ENCODE data around the gene IHH. TPM values are rescaled to one million over a fixed set of nuclear protein-coding genes. Genes with fewer than 3 reads are reported as not detected.

The IHH gene
- polyA plus RNA-seq, 4 donors = 1.7 to 2.7 (median 1.8) TPM

DNA sequence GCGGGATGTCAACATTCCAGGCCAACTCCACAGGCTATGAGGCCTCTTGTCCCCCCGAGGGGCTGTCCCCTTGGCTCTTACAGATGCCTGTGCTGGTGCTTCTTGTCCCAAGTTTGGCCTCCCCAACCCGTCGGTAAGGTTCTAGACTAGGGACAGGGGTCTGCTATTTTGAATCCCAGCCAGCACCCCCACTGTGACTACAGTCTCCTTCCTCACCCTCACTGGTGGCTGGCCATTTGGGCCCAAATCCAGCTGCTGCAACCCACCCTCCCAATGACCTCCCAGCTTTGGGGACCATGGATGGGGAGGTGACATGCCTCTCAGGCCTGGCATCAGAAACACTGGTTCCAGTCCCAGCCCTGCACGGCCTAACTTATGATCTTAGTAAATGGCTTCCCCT lies 38.1 kb downstream of the IHH start:
- no peak for DNase-seq (ENCODE audit: low read depth in 4 of 4, low spot score in 2 of 4)

DNA sequence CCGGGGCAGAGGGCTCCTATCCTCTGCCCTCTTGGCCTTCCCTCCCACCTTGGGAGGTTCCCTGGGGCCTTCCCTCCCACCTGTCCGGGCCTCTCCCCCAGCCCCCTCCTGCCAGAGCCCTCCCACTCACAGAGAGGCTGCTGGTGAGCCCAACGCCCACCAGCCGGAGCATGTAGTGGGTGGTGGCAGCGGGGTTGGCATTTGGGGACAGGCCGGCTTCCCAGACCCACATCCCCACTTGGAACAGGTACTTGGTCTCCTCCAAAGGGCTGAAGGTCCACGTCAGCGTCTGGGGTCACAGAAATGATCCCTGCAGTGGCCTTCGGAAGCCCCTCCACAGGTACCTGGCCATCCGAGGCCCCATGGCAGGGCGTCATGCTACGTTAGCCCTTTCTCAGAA lies 38.7 kb downstream of the IHH start:
- no peak for DNase-seq (ENCODE audit: low read depth in 4 of 4, low spot score in 2 of 4)

DNA sequence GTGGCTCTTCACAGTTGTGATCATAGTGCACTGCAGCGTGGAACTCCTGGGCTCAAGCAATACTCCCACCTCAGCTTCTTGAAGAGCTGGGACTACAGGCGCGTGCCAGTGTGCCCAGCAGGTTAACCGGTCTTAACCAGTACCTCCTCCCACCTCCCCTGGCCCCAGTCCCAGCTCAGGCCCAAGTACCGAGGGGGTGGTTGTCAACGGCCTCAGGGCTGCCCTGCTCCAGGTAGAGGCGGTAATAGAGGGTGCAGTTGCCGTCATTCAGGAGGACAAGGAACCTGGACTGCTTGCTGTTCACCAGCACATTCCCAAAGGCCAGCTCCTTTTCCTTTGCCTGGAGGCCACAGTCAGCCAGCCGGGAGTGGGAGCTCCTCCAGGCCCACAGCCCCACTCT lies 39.1 kb downstream of the IHH start:
- DNase-seq (ENCODE audit: low read depth in 4 of 4, low spot score in 2 of 4) = no peak

DNA sequence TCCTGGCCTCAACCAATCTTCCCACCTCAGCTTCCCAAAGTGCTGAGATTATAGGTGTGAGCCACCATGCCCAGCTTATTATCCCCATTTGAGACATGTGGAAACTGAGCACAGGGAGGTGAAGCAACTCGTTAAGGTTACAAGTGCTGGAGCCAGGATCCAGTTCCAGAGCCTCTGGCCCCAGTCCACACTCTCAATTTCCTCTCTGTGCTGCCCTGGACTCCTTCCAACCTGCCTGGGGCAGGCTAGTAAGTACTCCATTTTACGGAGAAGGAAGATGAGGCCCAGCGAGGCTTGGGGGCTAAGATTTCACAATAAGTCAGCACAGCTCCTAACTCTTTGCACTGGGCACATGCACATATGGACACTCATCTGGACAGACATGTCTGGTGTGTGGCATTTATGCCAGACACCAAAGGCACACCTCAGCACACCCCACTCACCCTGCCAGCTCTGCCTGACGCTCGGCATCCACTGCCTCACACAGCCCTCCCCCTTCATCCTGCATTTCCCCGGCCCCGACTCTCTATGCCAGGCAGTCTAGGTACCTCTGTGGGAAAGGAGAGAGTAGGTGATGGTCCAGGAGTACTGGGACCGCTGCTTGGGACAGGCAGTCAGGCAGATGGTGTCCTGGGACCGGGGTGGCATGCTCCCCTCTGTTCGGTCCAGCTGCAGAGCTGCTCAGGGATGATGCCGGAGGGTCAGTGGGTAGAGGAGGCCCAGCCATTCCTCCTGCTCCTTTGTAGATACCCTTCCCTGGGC lies 39.9 kb downstream of the IHH start:
- DNase-seq (ENCODE audit: low read depth in 4 of 4, low spot score in 2 of 4) = no peak

DNA sequence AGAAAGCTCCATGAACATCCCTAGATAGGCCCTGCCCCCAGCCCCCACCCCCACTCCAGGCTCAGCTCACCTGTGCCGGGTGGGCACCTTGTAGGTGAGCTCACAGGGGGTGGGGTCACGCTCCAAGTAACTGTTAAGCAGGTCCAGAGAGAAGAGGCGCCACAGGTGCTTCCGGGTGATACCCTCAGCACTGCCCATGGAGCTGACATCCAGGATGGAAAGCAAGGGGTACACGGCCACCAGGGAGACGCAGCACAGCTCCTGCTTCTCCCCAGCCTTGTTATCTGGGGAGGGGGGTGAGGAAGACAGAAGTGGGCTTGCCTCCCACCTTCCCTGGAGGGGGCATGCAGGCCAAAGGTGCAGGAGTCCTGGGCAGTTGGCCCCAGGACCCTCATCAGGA lies 41.3 kb downstream of the IHH start:
- no peak for DNase-seq (ENCODE audit: low read depth in 4 of 4, low spot score in 2 of 4)

DNA sequence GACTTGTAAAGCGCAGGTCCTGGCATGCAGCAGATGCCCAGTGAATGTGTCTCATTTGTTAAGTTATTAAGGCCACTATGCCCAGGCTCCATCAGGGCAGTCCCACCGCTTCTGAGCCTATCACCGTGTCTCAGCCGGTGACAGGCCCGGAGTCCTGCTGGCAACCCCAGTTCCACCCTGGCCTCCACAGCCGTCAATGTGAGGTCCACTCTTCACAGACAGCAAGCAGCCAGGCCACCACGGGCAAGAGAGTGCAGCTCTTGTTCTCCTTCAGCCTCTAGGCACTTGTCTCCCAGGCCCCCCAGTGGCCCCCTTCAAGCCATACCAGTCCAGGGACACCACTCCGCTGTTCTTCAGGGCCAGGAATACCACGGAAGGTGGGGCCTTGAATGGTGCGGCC lies 42.0 kb downstream of the IHH start:
- no peak for DNase-seq (ENCODE audit: low read depth in 4 of 4, low spot score in 2 of 4)

DNA sequence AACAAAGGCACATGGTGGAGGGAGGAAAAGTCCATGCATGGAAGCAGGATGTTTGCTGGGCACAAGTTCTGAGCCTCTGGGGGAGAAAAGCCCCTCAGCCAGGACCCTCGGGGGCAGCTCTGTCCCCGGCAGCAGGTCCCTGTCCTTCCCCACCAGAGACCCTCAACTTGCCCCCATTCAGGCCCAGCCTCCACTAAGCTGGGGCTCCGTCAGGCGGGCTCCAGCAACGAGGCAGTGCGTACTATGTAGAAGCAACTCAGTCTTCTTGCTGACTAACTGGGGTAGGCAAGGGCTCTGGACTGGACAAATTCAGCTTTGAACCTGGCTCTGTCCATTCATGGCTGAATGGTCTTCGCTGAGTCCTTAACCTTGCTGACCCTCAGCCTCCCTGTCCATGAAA lies 42.4 kb downstream of the IHH start:
- no peak for DNase-seq (ENCODE audit: low read depth in 4 of 4, low spot score in 2 of 4)

DNA sequence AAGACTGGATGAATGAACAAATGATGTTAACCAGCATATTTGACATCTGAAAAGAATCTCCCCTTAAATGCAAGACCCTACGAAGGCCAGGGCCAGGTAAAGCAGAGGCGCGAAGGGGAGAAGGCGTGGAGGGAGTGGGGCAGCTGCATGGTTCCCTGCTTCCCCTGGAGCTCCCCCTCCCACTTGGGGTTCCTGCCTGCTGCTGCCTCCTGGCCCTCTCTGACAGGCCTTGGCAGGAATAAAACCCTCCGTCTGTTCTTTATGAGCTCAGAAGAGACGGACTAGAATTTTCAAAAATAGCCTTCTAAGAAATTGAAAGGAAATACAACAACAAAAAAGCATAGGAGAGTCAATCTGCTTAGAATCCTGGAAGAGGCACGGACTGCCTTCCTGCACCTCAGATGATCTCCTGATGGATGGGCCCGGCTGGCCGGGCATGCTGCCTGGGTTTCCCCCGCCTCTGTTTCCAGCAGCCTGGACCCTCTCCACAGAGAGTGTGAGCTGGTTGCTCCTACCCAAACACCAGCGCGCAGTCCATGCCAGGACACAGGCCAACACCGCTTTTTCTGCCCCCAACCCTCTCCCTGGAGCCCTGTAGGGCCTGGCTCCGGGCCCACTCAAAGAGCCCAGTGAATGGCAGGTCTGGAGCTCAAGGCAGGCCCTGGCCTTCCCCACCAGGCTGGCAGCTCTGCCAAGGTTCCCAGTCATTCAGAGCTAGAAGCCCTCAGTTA lies 43.4 kb downstream of the IHH start:
- DNase-seq (ENCODE audit: low read depth in 4 of 4, low spot score in 2 of 4) = no peak

DNA sequence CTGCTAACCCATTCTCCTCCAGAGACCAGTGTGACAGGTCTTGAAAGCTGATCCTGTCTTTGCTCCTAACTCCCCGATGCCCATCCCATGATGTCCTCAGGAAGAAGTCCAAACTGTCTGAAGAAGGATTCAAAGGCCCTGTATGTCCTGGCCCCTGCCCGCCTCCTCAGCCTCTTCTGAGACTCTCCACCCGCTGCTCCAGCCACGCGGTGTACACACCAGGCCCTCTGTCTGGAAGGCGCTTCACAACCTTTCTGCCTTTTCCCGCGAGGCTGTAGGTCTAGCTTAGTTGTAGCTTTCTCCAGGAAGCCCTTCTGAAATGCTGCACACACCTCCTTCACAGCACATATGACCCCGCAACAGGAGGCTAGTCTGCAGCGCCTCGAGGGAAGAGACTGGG lies 44.0 kb downstream of the IHH start:
- no peak for DNase-seq (ENCODE audit: low read depth in 4 of 4, low spot score in 2 of 4)

DNA sequence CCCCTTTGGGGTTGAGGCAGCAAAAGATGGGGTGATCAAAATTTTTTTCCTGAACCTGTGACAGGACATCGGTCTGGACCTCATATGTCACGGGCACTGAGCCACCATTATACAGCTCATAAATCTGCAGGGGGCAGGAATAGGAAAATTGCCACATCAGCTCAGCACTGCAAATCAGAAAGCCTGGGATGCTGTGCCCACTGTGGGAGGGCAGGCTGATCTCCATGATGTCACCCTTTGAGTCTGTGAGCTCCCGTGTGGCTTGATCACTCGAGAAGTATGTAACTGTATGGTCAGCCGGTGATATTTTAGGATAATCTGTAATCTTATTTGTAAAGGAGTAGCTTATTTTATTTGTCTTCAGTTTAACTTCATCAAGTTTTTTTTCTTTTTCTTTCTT lies 49.8 kb downstream of the IHH start:
- no peak for DNase-seq (ENCODE audit: low read depth in 4 of 4, low spot score in 2 of 4)

DNA sequence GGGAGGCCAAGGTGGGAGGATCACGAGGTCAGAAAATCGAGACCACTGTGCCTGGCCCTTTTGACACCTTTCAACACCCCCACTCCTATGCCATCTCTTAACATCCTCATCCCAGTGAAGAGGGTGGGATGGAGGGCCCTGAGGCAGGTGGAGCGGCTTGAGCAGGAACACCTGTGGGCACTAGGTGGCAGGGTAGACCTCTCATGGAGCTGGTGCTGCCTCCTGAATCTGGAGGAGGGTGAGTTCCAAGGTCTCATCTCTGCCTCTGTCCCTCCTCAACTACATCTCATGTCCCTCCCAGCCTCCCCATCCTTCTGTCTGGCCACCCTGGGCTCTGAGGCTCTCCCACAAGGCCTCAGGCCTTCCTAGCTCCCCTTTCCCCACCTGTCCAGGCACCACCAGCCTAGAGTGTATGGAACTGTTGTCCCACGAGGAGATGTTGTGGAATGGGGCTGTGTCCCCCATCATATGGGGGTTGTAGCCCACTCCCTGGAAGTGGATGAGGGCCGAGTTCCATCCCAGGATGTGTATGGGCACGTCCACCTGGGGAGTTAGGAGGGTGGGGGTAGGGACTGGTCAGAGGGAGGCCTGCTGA lies 50.5 kb downstream of the IHH start:
- DNase-seq (ENCODE audit: low read depth in 4 of 4, low spot score in 2 of 4) = no peak

DNA sequence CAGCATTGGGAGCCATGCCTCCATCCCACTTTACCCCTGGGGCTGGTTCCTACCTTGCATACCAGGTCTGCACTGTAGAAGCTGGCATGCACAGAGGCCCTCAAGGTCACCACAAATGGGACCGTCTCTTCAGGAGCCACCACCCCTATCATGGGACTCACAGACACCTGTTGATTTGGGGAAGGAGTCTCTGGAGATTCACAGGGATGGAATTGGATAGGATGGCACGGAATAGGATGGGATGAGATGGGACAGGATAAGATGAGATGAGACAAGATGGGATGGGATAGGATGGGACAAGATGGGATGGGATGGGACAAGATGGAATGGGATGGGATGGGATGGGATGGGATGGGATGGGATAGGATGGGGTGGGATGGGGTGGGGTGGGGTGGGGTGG lies 51.4 kb downstream of the IHH start:
- no peak for DNase-seq (ENCODE audit: low read depth in 4 of 4, low spot score in 2 of 4)

Other genes starting within 250 kb of the IHH start
- gene PRKAG3, start 229.1 kb downstream of the IHH start, polyA plus RNA-seq (ENCODE audit: insufficient read length in 4 of 4) = under 1 TPM in 2 of 4 donors, not detected in 2; 0.07 to 0.17 TPM
- gene WNT6, start 201.1 kb downstream of the IHH start, polyA plus RNA-seq (ENCODE audit: insufficient read length in 4 of 4) = under 1 TPM; 0.13 to 0.57 (median 0.41) TPM
- 1 to 10 TPM in 3 of 4 donors, under 1 TPM in 1; 0.98 to 1.2 (median 1.1) TPM for gene WNT10A, start 180.1 kb downstream of the IHH start, polyA plus RNA-seq (ENCODE audit: insufficient read length in 4 of 4)
- gene CDK5R2, start 101.3 kb downstream of the IHH start, polyA plus RNA-seq (ENCODE audit: insufficient read length in 4 of 4) = under 1 TPM in 2 of 4 donors, not detected in 2; 0.06 to 0.13 TPM
- under 1 TPM in 1 of 4 donors, not detected in 3; 0.13 TPM for gene FEV, start 75.7 kb downstream of the IHH start, polyA plus RNA-seq (ENCODE audit: insufficient read length in 4 of 4)
- gene CRYBA2, start 67.5 kb downstream of the IHH start, polyA plus RNA-seq (ENCODE audit: insufficient read length in 4 of 4) = not detected
- under 1 TPM; 0.24 to 0.73 (median 0.34) TPM for gene CFAP65, start 19.4 kb downstream of the IHH start, polyA plus RNA-seq (ENCODE audit: insufficient read length in 4 of 4)
- 10 to 100 TPM; 17.5 to 20.3 (median 19.8) TPM for gene NHEJ1, start 99.9 kb upstream of the IHH start, polyA plus RNA-seq (ENCODE audit: insufficient read length in 4 of 4)
- gene SLC23A3, start 109.1 kb upstream of the IHH start, polyA plus RNA-seq (ENCODE audit: insufficient read length in 4 of 4) = 10 to 100 TPM; 10.8 to 30.1 (median 20.6) TPM
- 10 to 100 TPM; 61.9 to 75.0 (median 65.2) TPM for gene CNPPD1, start 116.0 kb upstream of the IHH start, polyA plus RNA-seq (ENCODE audit: insufficient read length in 4 of 4)
- 100 to 1,000 TPM; 106 to 125 (median 120) TPM for gene RETREG2, start 117.4 kb upstream of the IHH start, polyA plus RNA-seq (ENCODE audit: insufficient read length in 4 of 4)
- gene ZFAND2B, start 145.9 kb upstream of the IHH start, polyA plus RNA-seq (ENCODE audit: insufficient read length in 4 of 4) = 10 to 100 TPM; 34.0 to 51.5 (median 43.8) TPM
- gene ABCB6, start 158.0 kb upstream of the IHH start, polyA plus RNA-seq (ENCODE audit: insufficient read length in 4 of 4) = 10 to 100 TPM; 34.8 to 50.4 (median 35.0) TPM
- 10 to 100 TPM; 39.7 to 46.4 (median 42.8) TPM for gene ATG9A, start 168.7 kb upstream of the IHH start, polyA plus RNA-seq (ENCODE audit: insufficient read length in 4 of 4)
- 10 to 100 TPM; 36.0 to 86.5 (median 60.2) TPM for gene ANKZF1, start 168.9 kb upstream of the IHH start, polyA plus RNA-seq (ENCODE audit: insufficient read length in 4 of 4)
- 10 to 100 TPM; 16.5 to 24.9 (median 24.1) TPM for gene GLB1L, start 184.5 kb upstream of the IHH start, polyA plus RNA-seq (ENCODE audit: insufficient read length in 4 of 4)
- gene STK16, start 184.6 kb upstream of the IHH start, polyA plus RNA-seq (ENCODE audit: insufficient read length in 4 of 4) = 10 to 100 TPM; 37.9 to 44.0 (median 41.0) TPM
- gene TUBA4B, start 192.3 kb upstream of the IHH start, polyA plus RNA-seq (ENCODE audit: insufficient read length in 4 of 4) = under 1 TPM; 0.49 to 0.94 (median 0.86) TPM
- gene TUBA4A, start 193.0 kb upstream of the IHH start, polyA plus RNA-seq (ENCODE audit: insufficient read length in 4 of 4) = 10 to 100 TPM; 31.7 to 39.1 (median 33.6) TPM
- 10 to 100 TPM; 68.5 to 91.1 (median 75.5) TPM for gene DNAJB2, start 218.4 kb upstream of the IHH start, polyA plus RNA-seq (ENCODE audit: insufficient read length in 4 of 4)
- under 1 TPM; 0.16 to 0.57 (median 0.22) TPM for gene PTPRN, start 248.5 kb upstream of the IHH start, polyA plus RNA-seq (ENCODE audit: insufficient read length in 4 of 4)